A673 (cell line): ENCODE results near the gene FASTK.

Experiments
- CTCF ChIP-seq: fragments of 300-800, 200-600 bp; sonication (generic); conservative IDR thresholded peaks from 2 replicates; pipeline ENCODE4 v1.5.1; 2017; ENCODE audit warnings: low read depth, mild to moderate bottlenecking, antibody characterized with exemption, low read length, moderate library complexity, mixed read lengths
- EZH2 ChIP-seq: fragments of 200-600 bp; sonication (generic); IDR thresholded peaks from 2 replicates; pipeline ENCODE4 v1.6.1; 2017; ENCODE audit warnings: borderline replicate concordance, low read depth, mild to moderate bottlenecking, mixed read lengths, antibody characterized with exemption, low read length; ENCODE audit not compliant: poor library complexity, severe bottlenecking

- TF ChIP-seq CTCF (no peak), EZH2 (no peak)
These were observed 47.4 kb downstream of the FASTK start for GRCh38 chr7:151032936-151033863.
